T-cell (primary cell): ENCODE measurements around the gene LCE7A. TPM values are rescaled to one million over a fixed set of nuclear protein-coding genes. Genes with fewer than 3 reads are reported as not detected.

Experiments
- ATAC-seq, 4 experiments: fragments of 200-7000 bp in 3 of 4; fragments of 150-1000 bp in 1 of 4; cut with Tn5 transposase; replicated peaks in 1 of 4; 1 replicate in 3 of 4; 2 replicates in 1 of 4; pipeline ENCODE4 v1.10.0; 2021; ENCODE audit warnings: moderate library complexity in 3 of 4, mild to moderate bottlenecking in 2 of 4, moderate number of reproducible peaks in 1 of 4
- CTCF ChIA-PET, 2 donors: fragments of 300-600 bp; sonication (Branson Sonifier 250); formaldehyde crosslinking; loops; one replicate each; lab custom pipeline; 2022; ENCODE audit warnings: antibody characterized with exemption in 2 of 2; lab: Charles Lee
- POLR2A ChIA-PET, 2 donors: fragments of 300-600 bp; sonication (Branson Sonifier 250); formaldehyde crosslinking; loops; one replicate each; lab custom pipeline; 2022; ENCODE audit warnings: antibody characterized with exemption in 2 of 2; lab: Charles Lee
- DNase-seq, 35 experiments: peaks; one replicate each; pipeline versions ENCODE4 v3.0.0 to v3.0.0-alpha.2; 2013 to 2023
- H3K27ac ChIP-seq: one replicate; pipeline ENCODE4 v1.5.1; 2013; ENCODE audit warnings: low read length
- H3K27me3 ChIP-seq, 2 experiments: replicated peaks in 1 of 2; 1 replicate in 1 of 2; 2 replicates in 1 of 2; pipeline versions ENCODE4 v1.6.1 to v1.7.0; 2013; ENCODE audit warnings: low read length in 1 of 2, mixed read lengths in 1 of 2; ENCODE audit not compliant: control insufficient read depth in 2 of 2, insufficient read depth in 2 of 2; ENCODE audit errors: extremely low read depth in 1 of 2
- H3K36me3 ChIP-seq, 2 donors: 1 replicate in 1 of 2; 2 replicates in 1 of 2; pipeline versions ENCODE4 v1.6.1 to v1.7.0; 2013; ENCODE audit warnings: low read length in 1 of 2; ENCODE audit not compliant: control insufficient read depth in 2 of 2, insufficient read depth in 1 of 2; ENCODE audit errors: extremely low read depth in 1 of 2
- H3K4me1 ChIP-seq, 2 experiments: 1 replicate in 1 of 2; 2 replicates in 1 of 2; pipeline versions ENCODE4 v1.6.1 to v1.7.0; 2013; ENCODE audit warnings: low read length in 2 of 2, mixed read lengths in 1 of 2; ENCODE audit not compliant: insufficient read depth in 2 of 2, control insufficient read depth in 1 of 2; ENCODE audit errors: extremely low read depth in 1 of 2
- H3K4me3 ChIP-seq, 2 donors: 1 replicate in 1 of 2; 2 replicates in 1 of 2; pipeline versions ENCODE4 v1.5.1 to v1.7.0; 2013; ENCODE audit warnings: mild to moderate bottlenecking in 2 of 2, low read length in 1 of 2, moderate library complexity in 1 of 2; ENCODE audit not compliant: control insufficient read depth in 1 of 2; ENCODE audit errors: extremely low read depth in 1 of 2
- H3K9me3 ChIP-seq: 2 replicates; pipeline ENCODE4 v1.7.0; 2013
- H3K27ac Mint-ChIP-seq, 2 donors: one replicate each; pipeline ENCODE4 v1.8.0; 2020 to 2021; ENCODE audit warnings: mild to moderate bottlenecking in 2 of 2, mixed read lengths in 2 of 2
- H3K27me3 Mint-ChIP-seq, 2 donors: one replicate each; pipeline ENCODE4 v1.8.0; 2021 to 2022; ENCODE audit warnings: mixed read lengths in 2 of 2
- H3K36me3 Mint-ChIP-seq: one replicate; pipeline ENCODE4 v1.8.0; 2021; ENCODE audit warnings: mixed read lengths
- H3K4me1 Mint-ChIP-seq, 3 donors: one replicate each; pipeline ENCODE4 v1.8.0; 2020 to 2022; ENCODE audit warnings: mixed read lengths in 3 of 3, mild to moderate bottlenecking in 1 of 3
- H3K4me3 Mint-ChIP-seq, 3 donors: one replicate each; pipeline ENCODE4 v1.8.0; 2020 to 2022; ENCODE audit warnings: mild to moderate bottlenecking in 3 of 3, mixed read lengths in 3 of 3, moderate library complexity in 3 of 3
- H3K9me3 Mint-ChIP-seq, 3 donors: one replicate each; pipeline ENCODE4 v1.8.0; 2020 to 2022; ENCODE audit warnings: mixed read lengths in 3 of 3
- WGBS: methylation state at CpG from one replicate; pipeline ENCODE4 v1.1.5; 2013; ENCODE audit warnings: missing lambda C conversion rate; ENCODE audit not compliant: insufficient coverage; 5-methylcytosine and 5-hydroxymethylcytosine counted together
- total RNA-seq, 35 experiments: library from RNA in 6 of 35; stranded (reverse) in 6 of 35; fragments of 120-200 nt in 1 of 35; gene quantifications; one replicate each; pipeline versions ENCODE4 v1.2.1 to v1.2.4 and lab custom pipeline; 2013 to 2026

The LCE7A gene
- total RNA-seq, 5 donors from 2014 or later (not counting 1 experiment from before 2014, with no cell fraction given), result not detected

GRCh38 chr1:152899883-152900282 is 40.1 kb downstream of the LCE7A start:
- 80% methylated on average over 1 of the region's 2 CpGs for WGBS
- H3K36me3 Mint-ChIP-seq, result no peaks in the 10 kb centered on the region

GRCh38 chr1:152901631-152902030 is 41.8 kb downstream of the LCE7A start:
- H3K27ac ChIP-seq, result no peak overlapping the region
- H3K36me3 Mint-ChIP-seq, result no peaks in the 10 kb centered on the region
- H3K4me3 Mint-ChIP-seq, result no peak overlapping the region
- WGBS, result 94% methylated on average over 2 of the region's 5 CpGs
- peaks cover 37 to 40% of the 10 kb centered on the region in 2 donors for H3K27me3 Mint-ChIP-seq
- H3K4me1 Mint-ChIP-seq, result no peaks in the 10 kb centered on the region
- ATAC-seq, result no peak
- DNase-seq, result no peak
- no peaks in the 10 kb centered on the region for H3K9me3 Mint-ChIP-seq
- H3K9me3 ChIP-seq, result no peaks in the 10 kb centered on the region
- H3K27me3 ChIP-seq, result peaks cover 0 to 13% of the 10 kb centered on the region in 2 experiments
- no peaks in the 10 kb centered on the region for H3K4me1 ChIP-seq
- no peaks in the 10 kb centered on the region for H3K36me3 ChIP-seq
- H3K27ac Mint-ChIP-seq, result no peak overlapping the region
- H3K4me3 ChIP-seq, result no peak overlapping the region
- POLR2A ChIA-PET, result no interaction called here
- CTCF ChIA-PET, result no interaction called here

More at GRCh38 chr1:152899883-152900282, 40.1 kb downstream of the LCE7A start:
- no peak overlapping the region for H3K4me3 ChIP-seq
- no peaks in the 10 kb centered on the region for H3K36me3 ChIP-seq
- Mint-ChIP-seq H3K9me3 (no peaks in the 10 kb centered on the region), H3K4me3 (no peak overlapping the region), H3K27ac (no peak overlapping the region), H3K27me3 (peaks cover 38% of the 10 kb centered on the region in 2 donors), H3K4me1 (no peaks in the 10 kb centered on the region)
- H3K27ac ChIP-seq, result no peak overlapping the region
- no peaks in the 10 kb centered on the region for H3K4me1 ChIP-seq
- H3K9me3 ChIP-seq, result no peaks in the 10 kb centered on the region
- ChIA-PET CTCF (no interaction called here), POLR2A (no interaction called here)
- no peak for DNase-seq
- ATAC-seq, result no peak
- H3K27me3 ChIP-seq, result peaks cover 0 to 11% of the 10 kb centered on the region in 2 experiments

DNA sequence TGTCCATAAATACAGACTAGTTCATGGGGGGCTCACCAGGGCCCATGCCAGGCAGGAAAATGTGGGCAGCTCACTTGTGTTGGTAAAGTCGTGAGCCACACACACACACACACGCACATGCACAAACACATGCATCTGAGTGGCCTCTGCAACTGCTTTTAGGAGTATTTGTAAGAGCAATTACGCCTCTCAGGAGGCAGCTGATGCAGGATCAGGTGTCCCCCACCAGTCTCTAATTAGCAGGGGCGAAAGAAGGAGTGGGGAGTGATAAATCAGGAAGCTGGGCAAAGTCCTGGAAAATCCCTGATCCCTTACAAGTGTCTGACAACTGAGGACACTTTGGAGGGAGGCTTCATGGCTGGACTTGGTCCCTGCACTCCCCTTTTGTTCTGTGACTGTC is 42.8 kb downstream of the LCE7A start:
- Mint-ChIP-seq H3K36me3 (no peaks in the 10 kb centered on the region), H3K27ac (no peak overlapping the region), H3K9me3 (no peaks in the 10 kb centered on the region), H3K4me3 (no peak overlapping the region), H3K27me3 (peaks cover 36 to 38% of the 10 kb centered on the region in 2 donors), H3K4me1 (no peaks in the 10 kb centered on the region)
- no peaks in the 10 kb centered on the region for H3K4me1 ChIP-seq
- H3K36me3 ChIP-seq, result no peaks in the 10 kb centered on the region
- CTCF ChIA-PET, result no interaction called here
- peaks cover 0 to 16% of the 10 kb centered on the region in 2 experiments for H3K27me3 ChIP-seq
- POLR2A ChIA-PET, result no interaction called here
- H3K4me3 ChIP-seq, result no peak overlapping the region
- DNase-seq (no peak), ATAC-seq (no peak)
- H3K9me3 ChIP-seq, result no peaks in the 10 kb centered on the region
- H3K27ac ChIP-seq, result no peak overlapping the region
- WGBS, result no CpG with 5 or more reads among the region's 4 CpGs

DNA sequence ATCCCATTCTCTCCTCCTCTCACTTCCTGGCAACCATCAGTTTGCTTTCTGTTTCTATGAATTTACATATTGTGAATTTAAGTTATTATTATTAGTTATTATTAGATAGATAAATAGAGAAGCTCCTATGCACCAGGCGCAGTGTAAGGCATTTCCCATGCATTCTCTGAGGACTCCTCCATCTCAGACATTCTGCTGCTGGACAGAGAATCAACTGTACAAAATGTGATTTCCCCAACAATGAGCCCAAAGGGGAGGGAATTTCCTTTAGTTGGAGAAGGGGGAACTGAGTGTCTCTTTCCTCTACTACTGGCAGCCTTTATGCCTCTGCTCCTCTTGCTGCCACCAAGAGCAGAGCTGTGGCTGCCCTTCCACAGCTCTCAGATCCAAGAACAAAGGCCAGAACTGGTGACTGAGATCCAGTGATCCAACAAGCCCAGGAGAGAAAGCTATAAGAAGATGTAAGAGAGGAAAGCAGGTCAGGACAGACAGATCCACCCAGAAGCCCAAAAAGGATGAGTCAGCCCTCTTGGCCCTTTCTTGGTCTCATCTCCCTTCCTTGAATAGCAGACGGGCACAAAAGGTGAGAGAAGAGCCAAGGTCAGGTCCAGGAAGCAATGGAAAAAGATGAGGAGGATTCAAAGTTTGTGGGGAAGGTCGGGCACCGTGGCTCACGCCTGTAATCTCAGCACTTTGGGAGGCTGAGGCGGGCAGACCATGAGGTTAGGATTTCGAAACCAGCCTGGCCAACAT is 45.1 kb downstream of the LCE7A start:
- DNase-seq, result no peak
- ChIA-PET CTCF (no interaction called here), POLR2A (no interaction called here)
- no peak overlapping the region for H3K4me3 ChIP-seq
- H3K27ac ChIP-seq, result no peak overlapping the region
- no peak for ATAC-seq
- H3K27ac Mint-ChIP-seq, result no peak overlapping the region
- H3K36me3 ChIP-seq, result no peaks in the 10 kb centered on the region
- peaks cover 43 to 48% of the 10 kb centered on the region in 2 donors for H3K27me3 Mint-ChIP-seq
- H3K4me3 Mint-ChIP-seq, result no peak overlapping the region
- H3K9me3 Mint-ChIP-seq, result peaks cover 0 to 3% (median 0%) of the 10 kb centered on the region in 3 donors
- H3K9me3 ChIP-seq, result no peaks in the 10 kb centered on the region
- H3K4me1 Mint-ChIP-seq, result no peaks in the 10 kb centered on the region
- WGBS, result no CpG with 5 or more reads among the region's 7 CpGs
- no peaks in the 10 kb centered on the region for H3K36me3 Mint-ChIP-seq
- peaks cover 0 to 27% of the 10 kb centered on the region in 2 experiments for H3K27me3 ChIP-seq
- no peaks in the 10 kb centered on the region for H3K4me1 ChIP-seq

GRCh38 chr1:152906023-152906565 is 46.3 kb downstream of the LCE7A start:
- Mint-ChIP-seq H3K36me3 (no peaks in the 10 kb centered on the region), H3K4me1 (no peaks in the 10 kb centered on the region), H3K27me3 (peaks cover 37 to 40% of the 10 kb centered on the region in 2 donors), H3K9me3 (peaks cover 0 to 6% (median 0%) of the 10 kb centered on the region in 3 donors), H3K4me3 (no peak overlapping the region), H3K27ac (no peak overlapping the region)
- ChIA-PET POLR2A (no interaction called here), CTCF (interaction anchor here in 1 of 2 donors (0.7 kb wide), 1 partner anchor 26 kb away, joined by 3 read pairs; no protein-coding TSS in a partner anchor)
- Histone ChIP-seq H3K27me3 (peaks cover 0 to 37% of the 10 kb centered on the region in 2 experiments), H3K27ac (no peak overlapping the region), H3K36me3 (no peaks in the 10 kb centered on the region), H3K9me3 (no peaks in the 10 kb centered on the region), H3K4me1 (no peaks in the 10 kb centered on the region), H3K4me3 (no peak overlapping the region)
- 58% methylated on average over 3 of the region's 5 CpGs for WGBS
- ATAC-seq (no peak), DNase-seq (peak in 1 of 35 experiments; percentile 8)

- CTCF ChIA-PET, result no interaction called here
- ATAC-seq (no peak), DNase-seq (no peak)
- H3K4me3 Mint-ChIP-seq, result no peak within 1 kb of the TSS
- H3K27me3 ChIP-seq, result peaks cover 0 to 36% of the 10 kb centered on the region in 2 experiments
- H3K9me3 ChIP-seq, result no peaks in the 10 kb centered on the region
- H3K4me3 ChIP-seq, result no peak within 1 kb of the TSS
- H3K27ac Mint-ChIP-seq, result no peak within 1 kb of the TSS
- H3K36me3 ChIP-seq, result no peaks in the 10 kb centered on the region
- no peaks in the 10 kb centered on the region for H3K4me1 ChIP-seq
- WGBS, result 100% methylated on average over 1 of the region's 4 CpGs
- H3K4me1 Mint-ChIP-seq, result no peaks in the 10 kb centered on the region
- no peak within 1 kb of the TSS for H3K27ac ChIP-seq
- H3K9me3 Mint-ChIP-seq, result peaks cover 0 to 6% (median 0%) of the 10 kb centered on the region in 3 donors
- no peaks in the 10 kb centered on the region for H3K36me3 Mint-ChIP-seq
- POLR2A ChIA-PET, result no interaction called here
- H3K27me3 Mint-ChIP-seq, result peaks cover 40 to 43% of the 10 kb centered on the region in 2 donors
Measured at GRCh38 chr1:152907686-152908601, 48.1 kb downstream of the LCE7A start, which contains the start of gene IVL. Gene IVL, plus strand, starts transcription at chr1:152908546. Its CDS starts 1,252 bp downstream, at chr1:152909798.
